HepG2 (cell line): ENCODE data around the gene GPR31. TPM values are rescaled to one million over a fixed set of nuclear protein-coding genes. Genes with fewer than 3 reads are reported as not detected.
A peak's percentile ranks its signal among the peaks of the same experiment; 100 is the strongest.

Experiments
- CCAR2 ChIP-seq: fragments of 200-400 bp; formaldehyde crosslinking; optimal IDR thresholded peaks from 2 replicates; pipeline ENCODE3; 2018; ENCODE audit warnings: low read depth, mild to moderate bottlenecking, low read length, moderate library complexity
- E2F5 ChIP-seq: sonication (generic); formaldehyde crosslinking; conservative IDR thresholded peaks from 2 replicates; pipeline ENCODE4 v1.4.0; 2020; ENCODE audit warnings: missing genetic modification reagents
- FOXM1 ChIP-seq: sonication (generic); formaldehyde crosslinking; IDR thresholded peaks from 2 replicates; pipeline ENCODE4 v1.5.0; 2020; ENCODE audit warnings: missing genetic modification reagents
- GATAD1 ChIP-seq: IDR thresholded peaks from 2 replicates; pipeline ENCODE4 v1.6.1; 2016; ENCODE audit warnings: missing genetic modification reagents, missing compliant biosample characterization
- MZF1 ChIP-seq: sonication (generic); formaldehyde crosslinking; IDR thresholded peaks from 2 replicates; pipeline ENCODE4 v1.8.1; 2023; ENCODE audit warnings: mild to moderate bottlenecking, missing genetic modification reagents, borderline replicate concordance
- NFIB ChIP-seq: sonication (generic); formaldehyde crosslinking; IDR thresholded peaks from 2 replicates; pipeline ENCODE4 v1.9.0; 2021; ENCODE audit warnings: missing genetic modification reagents, mild to moderate bottlenecking, borderline replicate concordance
- PBX3 ChIP-seq: sonication (generic); formaldehyde crosslinking; IDR thresholded peaks from 2 replicates; pipeline ENCODE4 v1.8.1; 2023; ENCODE audit warnings: missing genetic modification reagents, inconsistent platforms, borderline replicate concordance
- SETDB1 ChIP-seq: sonication (generic); formaldehyde crosslinking; IDR thresholded peaks from 2 replicates; pipeline ENCODE4 v1.5.1; 2020; ENCODE audit warnings: missing genetic modification reagents, mild to moderate bottlenecking, borderline replicate concordance
- ZNF136 ChIP-seq: sonication (generic); formaldehyde crosslinking; IDR thresholded peaks from 2 replicates; pipeline ENCODE4 v1.8.1; 2022; ENCODE audit warnings: low read depth, mild to moderate bottlenecking, moderate library complexity, missing genetic modification reagents
- ZNF564 ChIP-seq: sonication (generic); formaldehyde crosslinking; IDR thresholded peaks from 2 replicates; pipeline ENCODE4 v1.8.1; 2023; ENCODE audit warnings: mild to moderate bottlenecking, missing genetic modification reagents
- ZNF746 ChIP-seq: sonication (generic); formaldehyde crosslinking; IDR thresholded peaks from 2 replicates; pipeline ENCODE4 v1.8.0; 2022; ENCODE audit warnings: mild to moderate bottlenecking, missing genetic modification reagents
- polyA plus RNA-seq, 8 experiments: library from polyadenylated mRNA; depleted of rRNA in 3 of 8; stranded (reverse) in 7 of 8; unstranded in 1 of 8; fragments of >200 nt; fragmentation: Illumina TruSeq in 4 of 8; extraction: Trizol in 4 of 8; gene quantifications; 2 replicates each; pipeline versions ENCODE4 v1.2.1 to v1.2.3, GENCODE V29; 2011 to 2016; ENCODE audit warnings: low read depth in 4 of 8, missing spikeins in 1 of 8, mixed read lengths in 1 of 8; ENCODE audit not compliant: insufficient read depth in 1 of 8
- total RNA-seq, 5 experiments: library from RNA; depleted of rRNA; stranded (reverse); fragments of >200 nt; fragmentation: Illumina TruSeq; extraction: Trizol; gene quantifications; 2 replicates each; pipeline ENCODE4 v1.2.3, GENCODE V29; 2016; ENCODE audit warnings: low read depth in 1 of 5
- TF ChIP-seq, protein P1 (sequence below): sonication (generic); formaldehyde crosslinking; IDR thresholded peaks from 2 replicates; pipeline ENCODE4 v1.4.0; 2020; ENCODE audit warnings: missing genetic modification reagents
- TF ChIP-seq, protein P2 (sequence below): sonication (generic); formaldehyde crosslinking; IDR thresholded peaks from 2 replicates; pipeline ENCODE4 v1.4.0; 2020; ENCODE audit warnings: missing genetic modification reagents
- TF ChIP-seq, protein P3 (sequence below): IDR thresholded peaks from 2 replicates; pipeline ENCODE4 v1.6.1; 2016; ENCODE audit warnings: low read depth, missing genetic modification reagents, missing compliant biosample characterization

GPR31 gene
- total and polyA plus RNA-seq, 2 of the 13 experiments (the other 11 are each of a cell fraction or from before 2014, with no cell fraction given) = not detected

DNA sequence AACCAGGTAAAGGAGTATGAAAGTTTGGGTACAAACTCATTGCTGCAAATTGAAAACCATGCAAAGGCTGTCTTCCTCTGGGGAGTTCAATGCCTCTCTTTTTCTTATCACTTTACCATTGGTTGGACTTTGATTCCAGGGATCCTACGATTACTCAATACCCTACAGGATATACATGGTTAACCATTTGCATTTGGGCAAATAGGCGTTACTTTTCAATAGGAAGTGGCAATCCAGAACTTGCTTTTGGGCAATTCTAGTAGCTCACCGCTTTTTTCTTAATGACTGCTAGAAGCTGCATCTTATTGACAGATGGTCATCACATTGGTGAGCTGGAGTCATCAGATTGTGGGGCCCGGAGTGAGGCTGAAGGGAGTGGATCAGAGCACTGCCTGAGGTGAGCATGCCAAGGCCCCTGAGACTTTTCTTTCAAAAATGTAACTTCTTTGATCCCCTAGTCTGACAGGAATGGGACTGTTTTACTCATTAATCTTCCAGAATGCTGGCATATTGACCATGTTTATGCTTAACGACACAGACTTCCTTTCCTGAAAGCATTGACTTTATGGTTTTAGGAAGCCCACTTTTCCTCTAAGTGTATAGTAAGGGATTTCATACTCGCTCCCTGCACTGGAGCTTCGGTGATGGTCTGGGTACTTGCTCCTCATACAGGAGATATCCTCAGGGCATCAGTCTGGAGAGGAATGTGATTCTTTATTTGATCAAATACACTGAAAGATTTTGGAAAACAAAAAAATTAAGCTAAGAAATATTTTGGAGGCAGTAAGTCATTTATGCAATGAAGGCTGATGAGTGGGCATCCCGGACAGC lies 34.7 kb downstream of the GPR31 start, which contains the start of gene CCR6 (continued):
- TF ChIP-seq, protein P1, sequence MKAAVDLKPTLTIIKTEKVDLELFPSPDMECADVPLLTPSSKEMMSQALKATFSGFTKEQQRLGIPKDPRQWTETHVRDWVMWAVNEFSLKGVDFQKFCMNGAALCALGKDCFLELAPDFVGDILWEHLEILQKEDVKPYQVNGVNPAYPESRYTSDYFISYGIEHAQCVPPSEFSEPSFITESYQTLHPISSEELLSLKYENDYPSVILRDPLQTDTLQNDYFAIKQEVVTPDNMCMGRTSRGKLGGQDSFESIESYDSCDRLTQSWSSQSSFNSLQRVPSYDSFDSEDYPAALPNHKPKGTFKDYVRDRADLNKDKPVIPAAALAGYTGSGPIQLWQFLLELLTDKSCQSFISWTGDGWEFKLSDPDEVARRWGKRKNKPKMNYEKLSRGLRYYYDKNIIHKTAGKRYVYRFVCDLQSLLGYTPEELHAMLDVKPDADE = no peak
- TF ChIP-seq NFIB (CRISPR knock-in tag) = no peak
- no peak for TF ChIP-seq GATAD1 (CRISPR knock-in tag)
- peak; percentile 63; the same call in 1 of the 2 replicates for TF ChIP-seq ZNF746 (CRISPR knock-in tag)
- TF ChIP-seq CCAR2 = no peak
- TF ChIP-seq, protein P2, sequence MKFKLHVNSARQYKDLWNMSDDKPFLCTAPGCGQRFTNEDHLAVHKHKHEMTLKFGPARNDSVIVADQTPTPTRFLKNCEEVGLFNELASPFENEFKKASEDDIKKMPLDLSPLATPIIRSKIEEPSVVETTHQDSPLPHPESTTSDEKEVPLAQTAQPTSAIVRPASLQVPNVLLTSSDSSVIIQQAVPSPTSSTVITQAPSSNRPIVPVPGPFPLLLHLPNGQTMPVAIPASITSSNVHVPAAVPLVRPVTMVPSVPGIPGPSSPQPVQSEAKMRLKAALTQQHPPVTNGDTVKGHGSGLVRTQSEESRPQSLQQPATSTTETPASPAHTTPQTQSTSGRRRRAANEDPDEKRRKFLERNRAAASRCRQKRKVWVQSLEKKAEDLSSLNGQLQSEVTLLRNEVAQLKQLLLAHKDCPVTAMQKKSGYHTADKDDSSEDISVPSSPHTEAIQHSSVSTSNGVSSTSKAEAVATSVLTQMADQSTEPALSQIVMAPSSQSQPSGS (CRISPR knock-in tag) = 0 out of 2 replicates have a peak, but pooled peaks have one; percentile 23
- TF ChIP-seq, protein P3, sequence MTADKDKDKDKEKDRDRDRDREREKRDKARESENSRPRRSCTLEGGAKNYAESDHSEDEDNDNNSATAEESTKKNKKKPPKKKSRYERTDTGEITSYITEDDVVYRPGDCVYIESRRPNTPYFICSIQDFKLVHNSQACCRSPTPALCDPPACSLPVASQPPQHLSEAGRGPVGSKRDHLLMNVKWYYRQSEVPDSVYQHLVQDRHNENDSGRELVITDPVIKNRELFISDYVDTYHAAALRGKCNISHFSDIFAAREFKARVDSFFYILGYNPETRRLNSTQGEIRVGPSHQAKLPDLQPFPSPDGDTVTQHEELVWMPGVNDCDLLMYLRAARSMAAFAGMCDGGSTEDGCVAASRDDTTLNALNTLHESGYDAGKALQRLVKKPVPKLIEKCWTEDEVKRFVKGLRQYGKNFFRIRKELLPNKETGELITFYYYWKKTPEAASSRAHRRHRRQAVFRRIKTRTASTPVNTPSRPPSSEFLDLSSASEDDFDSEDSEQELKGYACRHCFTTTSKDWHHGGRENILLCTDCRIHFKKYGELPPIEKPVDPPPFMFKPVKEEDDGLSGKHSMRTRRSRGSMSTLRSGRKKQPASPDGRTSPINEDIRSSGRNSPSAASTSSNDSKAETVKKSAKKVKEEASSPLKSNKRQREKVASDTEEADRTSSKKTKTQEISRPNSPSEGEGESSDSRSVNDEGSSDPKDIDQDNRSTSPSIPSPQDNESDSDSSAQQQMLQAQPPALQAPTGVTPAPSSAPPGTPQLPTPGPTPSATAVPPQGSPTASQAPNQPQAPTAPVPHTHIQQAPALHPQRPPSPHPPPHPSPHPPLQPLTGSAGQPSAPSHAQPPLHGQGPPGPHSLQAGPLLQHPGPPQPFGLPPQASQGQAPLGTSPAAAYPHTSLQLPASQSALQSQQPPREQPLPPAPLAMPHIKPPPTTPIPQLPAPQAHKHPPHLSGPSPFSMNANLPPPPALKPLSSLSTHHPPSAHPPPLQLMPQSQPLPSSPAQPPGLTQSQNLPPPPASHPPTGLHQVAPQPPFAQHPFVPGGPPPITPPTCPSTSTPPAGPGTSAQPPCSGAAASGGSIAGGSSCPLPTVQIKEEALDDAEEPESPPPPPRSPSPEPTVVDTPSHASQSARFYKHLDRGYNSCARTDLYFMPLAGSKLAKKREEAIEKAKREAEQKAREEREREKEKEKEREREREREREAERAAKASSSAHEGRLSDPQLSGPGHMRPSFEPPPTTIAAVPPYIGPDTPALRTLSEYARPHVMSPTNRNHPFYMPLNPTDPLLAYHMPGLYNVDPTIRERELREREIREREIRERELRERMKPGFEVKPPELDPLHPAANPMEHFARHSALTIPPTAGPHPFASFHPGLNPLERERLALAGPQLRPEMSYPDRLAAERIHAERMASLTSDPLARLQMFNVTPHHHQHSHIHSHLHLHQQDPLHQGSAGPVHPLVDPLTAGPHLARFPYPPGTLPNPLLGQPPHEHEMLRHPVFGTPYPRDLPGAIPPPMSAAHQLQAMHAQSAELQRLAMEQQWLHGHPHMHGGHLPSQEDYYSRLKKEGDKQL (CRISPR knock-in tag) = peak; percentile 64; the same call in 1 of the 2 replicates
- no peak for TF ChIP-seq PBX3 (CRISPR knock-in tag)
- no peak for TF ChIP-seq SETDB1
- no peak for TF ChIP-seq E2F5 (CRISPR knock-in tag)
- TF ChIP-seq ZNF136 (CRISPR knock-in tag) = no peak
- no peak for TF ChIP-seq FOXM1 (CRISPR knock-in tag)
- TF ChIP-seq MZF1 (CRISPR knock-in tag) = no peak
- TF ChIP-seq ZNF564 (CRISPR knock-in tag) = no peak
